HG03565 (cell line): ENCODE results near the gene LARP4.
"Not testable (repeated sequence)": the region's sequence is repeated elsewhere in the genome, so short reads cannot be mapped to it uniquely, and the experiment has no call there.

Experiments used
- ATAC-seq: cut with Tn5 transposase; IDR thresholded peaks from one replicate; pipeline ENCODE4 v1.9.1; 2021; ENCODE audit warnings: mild to moderate bottlenecking, moderate library complexity; ENCODE audit not compliant: unreplicated experiment

LARP4 gene

GRCh38 chr12:50400638-50401499 is at the start of gene LARP4:
LARP4 (plus strand) TSS chr12:50400885; CDS start chr12:50401011, 126 bp downstream.
- ATAC-seq, result peak; percentile 72

DNA sequence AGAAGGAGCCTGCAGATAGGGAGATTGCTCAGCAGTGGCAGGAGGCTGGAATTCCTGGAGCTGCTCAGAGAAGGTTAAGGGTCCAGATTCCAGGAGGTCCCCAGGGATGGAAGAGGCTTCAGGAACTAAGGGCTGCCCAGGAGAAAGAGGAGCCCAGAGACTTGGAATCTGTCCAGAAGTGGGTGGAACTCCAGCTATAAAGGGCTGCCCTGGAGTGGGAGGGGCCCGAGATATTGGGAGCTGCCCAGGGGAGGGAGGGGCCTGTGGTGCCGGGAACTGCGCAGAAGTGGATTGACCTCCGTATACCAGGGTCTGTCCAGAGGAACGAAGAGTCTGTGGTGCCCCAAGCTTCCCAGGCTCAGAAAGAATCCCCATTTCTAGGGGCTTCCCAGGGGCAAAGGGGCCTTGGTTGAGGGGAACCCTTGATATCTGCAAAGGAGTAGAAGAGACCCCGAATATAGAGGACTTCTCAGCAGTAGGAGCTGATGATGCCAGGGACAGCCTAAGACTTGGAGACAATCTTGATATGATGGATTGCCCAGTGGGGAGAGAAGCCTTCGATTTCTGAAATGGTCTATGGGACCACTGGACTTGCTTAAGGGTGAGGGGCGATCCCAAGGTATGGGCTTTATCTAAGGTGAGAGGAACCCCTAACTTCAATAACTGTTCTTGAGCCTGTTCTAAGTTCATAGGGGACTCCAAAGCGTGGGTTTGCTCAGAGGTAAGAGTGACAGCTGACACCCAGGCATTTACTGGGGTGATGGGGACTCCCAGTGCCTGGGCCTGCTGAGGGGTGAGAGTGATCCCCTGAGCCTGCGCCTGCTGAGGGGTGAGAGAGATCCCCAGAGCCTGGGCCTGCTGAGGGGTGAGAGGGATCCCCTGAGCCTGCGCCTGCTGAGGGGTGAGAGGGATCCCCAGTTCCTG is 49.3 kb upstream of the LARP4 start:
- ATAC-seq, result no peak

DNA sequence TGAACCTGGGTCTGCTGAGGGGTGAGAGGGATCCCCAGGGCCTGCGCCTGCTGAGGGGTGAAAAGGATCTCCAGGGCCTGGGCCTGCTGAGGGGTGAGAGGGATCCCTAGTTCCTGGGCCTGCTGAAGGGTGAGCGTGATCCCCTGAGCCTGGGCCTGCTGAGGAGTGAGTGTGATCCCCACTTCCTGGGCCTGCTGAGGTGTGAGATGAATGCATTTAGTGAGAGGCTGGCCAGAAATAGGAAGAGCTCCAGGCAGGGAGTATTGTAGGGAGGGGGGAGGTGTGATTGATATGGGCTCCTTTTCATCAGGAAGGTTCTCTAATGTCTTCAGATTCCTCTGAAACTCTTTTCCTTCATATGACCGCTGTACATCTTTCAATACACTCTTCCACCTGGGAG is 47.3 kb upstream of the LARP4 start:
- ATAC-seq, result no peak

- no peak for ATAC-seq
Measured at GRCh38 chr12:50353869-50354593, 46.7 kb upstream of the LARP4 start.

- ATAC-seq, result no peak
Measured at GRCh38 chr12:50354908-50355307, 45.8 kb upstream of the LARP4 start.

- ATAC-seq, result no peak
Measured at GRCh38 chr12:50355365-50355764, 45.3 kb upstream of the LARP4 start.

DNA sequence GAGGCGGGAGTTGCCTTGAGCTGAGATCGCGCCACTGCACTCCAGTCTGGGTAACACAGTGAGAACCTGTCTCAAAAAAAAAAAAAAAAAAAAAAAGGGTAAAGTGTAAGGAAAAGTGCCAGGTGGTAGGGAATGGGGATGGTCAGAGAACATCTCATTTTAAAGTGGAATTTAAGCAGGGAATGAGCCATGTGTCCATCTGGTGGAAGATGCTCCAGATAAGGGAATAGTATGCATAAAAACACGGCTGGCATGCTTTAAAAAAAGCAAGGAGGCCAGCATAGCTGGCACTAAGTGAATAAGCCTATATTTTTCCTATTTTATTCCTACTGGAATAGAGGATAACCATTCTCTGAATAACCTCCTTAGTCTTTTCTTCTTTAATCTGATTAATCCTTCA is 38.0 kb upstream of the LARP4 start:
- ATAC-seq, result no peak

DNA sequence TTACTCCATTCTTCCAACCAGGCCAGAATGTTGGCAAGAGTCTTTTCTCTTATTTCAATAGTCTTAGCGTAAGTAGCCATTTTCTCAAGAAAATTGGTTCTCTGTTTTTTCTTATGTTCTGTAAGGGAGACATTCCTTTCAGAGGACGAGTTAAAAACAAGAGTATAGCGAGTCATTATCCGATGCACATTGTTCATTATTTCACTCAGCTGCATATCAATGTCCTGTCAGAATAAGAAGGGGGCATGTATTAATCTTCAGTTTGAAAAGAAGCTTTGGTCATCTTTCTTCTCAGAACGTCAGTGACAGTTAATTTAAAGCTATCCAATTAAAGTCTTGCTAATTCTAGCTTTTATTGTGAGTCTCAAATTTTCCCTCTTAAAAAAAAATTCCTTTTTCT is 37.5 kb upstream of the LARP4 start:
- no peak for ATAC-seq

- ATAC-seq, result no peak
Measured at GRCh38 chr12:50365709-50366406, 34.8 kb upstream of the LARP4 start.

DNA sequence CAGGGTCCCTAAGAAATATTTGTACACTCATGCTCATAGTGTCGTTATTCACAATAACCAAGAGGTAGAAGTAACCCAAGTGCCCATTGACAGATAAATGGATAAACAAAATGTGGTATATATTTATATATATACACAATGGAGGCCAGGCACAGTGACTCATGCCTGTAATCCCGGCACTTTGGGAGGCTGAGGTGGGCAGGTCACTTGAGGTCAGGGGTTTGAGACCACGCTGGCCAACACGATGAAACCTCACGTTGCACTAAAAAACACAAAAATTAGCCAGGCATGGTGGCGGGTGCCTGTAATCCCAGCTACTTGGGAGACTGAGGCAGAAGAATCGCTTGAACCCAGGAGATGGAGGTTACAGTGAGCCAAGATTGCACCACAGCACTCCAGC is 30.0 kb upstream of the LARP4 start:
- ATAC-seq, result not testable (repeated sequence)

- no peak for ATAC-seq
Measured at GRCh38 chr12:50375802-50376201, 24.9 kb upstream of the LARP4 start.

DNA sequence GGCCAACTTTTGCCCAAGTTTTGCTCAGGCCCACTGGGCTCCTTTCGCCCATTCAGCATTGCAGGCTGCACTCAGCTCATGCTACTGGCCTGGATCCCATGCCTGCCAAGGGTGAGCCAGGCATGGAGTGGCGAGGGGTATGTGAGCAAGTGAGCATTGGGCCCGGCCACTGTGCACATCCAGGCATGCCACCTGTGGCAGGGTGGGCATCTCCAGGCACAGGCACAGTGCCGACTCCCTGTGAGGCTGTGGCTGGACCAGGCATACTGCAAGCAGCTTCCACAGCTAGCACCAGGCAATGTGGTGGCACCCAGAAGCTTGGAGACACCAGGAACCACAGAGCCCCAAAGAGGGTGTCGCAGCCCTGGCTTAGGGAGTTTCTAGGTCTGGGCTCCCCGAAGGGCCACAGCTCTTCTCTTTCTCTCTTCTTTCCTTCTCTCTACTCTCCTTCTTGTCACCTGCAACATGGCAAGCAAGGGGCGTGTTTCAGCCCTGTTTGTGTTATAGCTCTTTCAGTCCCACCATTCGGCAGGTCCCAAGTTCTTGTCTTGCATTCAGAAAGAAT is 19.8 kb upstream of the LARP4 start:
- no peak for ATAC-seq

DNA sequence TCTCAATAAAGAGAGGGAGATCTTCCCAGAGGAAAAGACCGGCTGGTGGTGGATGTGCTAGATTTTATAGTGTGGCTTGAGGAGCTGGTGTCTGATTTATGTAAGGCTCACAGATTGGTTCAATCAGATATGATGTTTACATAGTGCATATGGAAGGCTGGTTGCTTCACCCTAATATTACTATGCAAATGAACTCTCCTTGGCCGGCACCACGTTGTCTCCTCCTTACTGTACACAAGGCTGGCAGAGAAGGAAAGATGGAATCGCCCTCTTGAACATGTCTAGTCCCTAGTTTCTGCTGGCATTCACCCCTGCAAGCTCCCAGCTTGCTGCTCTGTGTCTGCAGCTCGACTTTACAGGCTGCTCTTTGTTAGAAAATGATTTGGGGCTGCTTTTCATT is 13.2 kb upstream of the LARP4 start:
- no peak for ATAC-seq

DNA sequence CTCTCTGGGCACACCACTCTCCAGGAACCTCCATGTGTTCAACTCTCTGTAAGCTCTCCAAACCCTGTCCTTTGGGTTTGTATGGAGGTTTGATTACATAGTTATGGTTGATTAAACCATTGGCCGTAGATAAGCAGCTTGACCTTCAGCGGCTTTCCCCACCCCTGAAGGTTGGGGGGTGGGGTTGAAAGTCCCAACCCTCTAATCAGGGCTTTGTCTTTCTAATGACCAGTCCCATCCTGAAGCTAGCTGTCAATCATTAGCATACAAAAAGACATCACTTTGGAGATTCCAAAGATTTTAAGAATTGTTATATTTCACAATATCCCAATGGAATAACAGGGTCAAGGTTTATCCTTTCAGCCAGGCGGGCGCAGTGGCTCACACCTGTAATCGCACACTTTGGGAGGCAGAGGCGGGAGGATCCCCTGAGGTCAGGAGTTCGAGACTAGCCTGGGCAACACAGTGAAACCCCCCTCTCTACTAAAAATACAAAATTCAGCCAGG is 12.7 kb upstream of the LARP4 start:
- no peak for ATAC-seq

GRCh38 chr12:50388793-50389192 is 11.9 kb upstream of the LARP4 start:
- not testable (repeated sequence) for ATAC-seq

DNA sequence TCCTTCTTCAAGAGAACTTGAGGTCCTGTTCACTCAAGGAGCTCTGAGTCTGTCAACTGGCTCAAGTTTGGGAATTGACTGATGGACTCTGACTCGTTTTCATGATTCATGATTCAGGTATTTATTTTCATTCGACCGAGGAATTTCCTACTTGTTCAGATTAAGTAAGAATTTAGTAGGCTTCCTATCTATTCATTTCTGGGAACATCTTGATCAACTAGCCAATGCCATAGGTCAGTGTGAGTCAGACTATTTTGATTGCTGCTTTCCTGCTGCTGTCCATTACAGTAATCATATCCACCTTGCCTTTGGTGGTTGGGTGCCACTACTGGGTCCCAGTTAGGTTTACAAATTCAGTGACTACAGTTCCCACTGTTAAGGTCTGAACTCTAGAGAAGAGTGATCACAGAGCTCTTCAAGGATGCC is 10.4 kb upstream of the LARP4 start:
- ATAC-seq, result no peak

- ATAC-seq, result no peak
Measured at GRCh38 chr12:50394469-50395029, 6.1 kb upstream of the LARP4 start.

GRCh38 chr12:50397117-50397650 is 3.5 kb upstream of the LARP4 start:
- no peak for ATAC-seq

- ATAC-seq, result no peak
Measured at GRCh38 chr12:50398931-50399330, 1.8 kb upstream of the LARP4 start.
